Activated CD4-positive, alpha-beta T cell treated with anti-CD3 and anti-CD28 coated beads for 48 hours (primary cell): ENCODE measurements around the gene AGPAT1.

Experiments used
- DNase-seq: peaks from one replicate; pipeline ENCODE4 v3.0.0-alpha.2; 2020

Gene AGPAT1

GRCh38 chr6:32167761-32168262 is 8.1 kb downstream of the AGPAT1 start:
- no peak for DNase-seq

GRCh38 chr6:32167154-32167760 is 8.6 kb downstream of the AGPAT1 start:
- DNase-seq = no peak

DNA sequence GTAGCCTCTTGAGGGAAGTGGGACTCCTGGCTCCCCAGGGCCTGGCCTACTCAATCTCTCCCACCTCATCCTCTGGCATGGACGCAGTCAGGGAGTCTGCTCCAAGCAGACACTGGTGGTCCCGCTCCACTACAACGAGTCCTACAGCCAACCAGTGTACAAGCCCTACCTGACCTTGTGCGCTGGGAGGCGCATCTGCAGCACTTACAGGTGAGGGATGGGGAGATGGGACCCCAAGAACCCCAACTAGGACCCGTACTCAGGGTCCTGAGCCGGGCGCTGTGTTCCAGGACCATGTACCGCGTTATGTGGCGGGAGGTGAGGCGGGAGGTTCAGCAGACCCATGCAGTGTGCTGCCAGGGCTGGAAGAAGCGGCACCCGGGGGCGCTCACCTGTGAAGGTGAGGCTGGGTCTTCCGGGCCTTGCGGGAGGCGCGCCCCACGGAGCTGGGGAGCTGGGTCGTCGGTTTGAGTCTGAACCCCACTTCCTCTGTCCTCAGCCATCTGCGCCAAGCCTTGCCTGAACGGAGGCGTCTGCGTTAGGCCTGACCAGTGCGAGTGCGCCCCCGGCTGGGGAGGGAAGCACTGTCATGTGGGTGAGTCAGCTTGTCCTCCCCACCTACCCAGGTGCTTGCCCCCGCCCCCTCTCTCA is 9.3 kb downstream of the AGPAT1 start:
- no peak for DNase-seq

GRCh38 chr6:32164295-32164694 is 11.6 kb downstream of the AGPAT1 start, which contains the start of gene EGFL8:
TSS of gene EGFL8 (plus strand) at chr6:32164595. CDS start at chr6:32166166, 1,571 bp downstream.
- DNase-seq = no peak

DNA sequence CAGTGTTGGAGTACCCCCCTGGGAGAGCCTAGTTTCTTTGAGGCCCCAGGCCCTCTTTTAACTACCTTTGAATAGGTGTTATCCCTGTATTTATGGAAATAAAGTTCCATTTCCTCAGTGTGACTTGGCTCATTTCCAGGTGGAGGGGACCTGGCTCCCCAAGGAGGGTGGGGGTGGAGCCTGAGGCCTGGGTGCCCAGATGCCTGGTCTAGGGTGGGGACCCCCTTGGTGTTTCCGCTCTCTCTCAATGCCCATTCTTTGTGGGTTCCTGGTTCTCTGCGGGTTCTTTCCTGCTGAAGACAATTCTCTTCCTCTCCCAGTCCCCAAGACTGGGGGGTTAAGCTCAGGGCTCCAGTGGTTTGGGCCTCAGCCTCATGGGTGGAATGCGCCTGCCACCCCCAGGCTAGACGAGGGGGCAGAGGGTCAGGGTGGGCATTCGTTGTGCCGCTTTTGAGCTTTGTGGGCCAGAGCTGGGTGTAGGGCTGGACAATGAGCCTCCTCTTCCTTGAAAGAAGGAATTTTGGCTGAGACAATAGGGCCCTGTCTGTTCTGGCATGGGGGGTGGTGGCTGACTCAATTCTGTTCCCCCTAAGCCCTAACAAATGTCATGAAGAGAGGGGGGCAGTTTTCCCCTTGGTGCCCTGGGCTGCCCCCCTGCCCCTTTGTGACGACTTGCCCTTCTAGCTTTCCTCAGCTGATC is 12.2 kb downstream of the AGPAT1 start:
- no peak for DNase-seq

- no peak for DNase-seq
These were observed 17.8 kb downstream of the AGPAT1 start for GRCh38 chr6:32158052-32158451.

GRCh38 chr6:32156891-32157290 is 19.0 kb downstream of the AGPAT1 start:
- no peak for DNase-seq

DNA sequence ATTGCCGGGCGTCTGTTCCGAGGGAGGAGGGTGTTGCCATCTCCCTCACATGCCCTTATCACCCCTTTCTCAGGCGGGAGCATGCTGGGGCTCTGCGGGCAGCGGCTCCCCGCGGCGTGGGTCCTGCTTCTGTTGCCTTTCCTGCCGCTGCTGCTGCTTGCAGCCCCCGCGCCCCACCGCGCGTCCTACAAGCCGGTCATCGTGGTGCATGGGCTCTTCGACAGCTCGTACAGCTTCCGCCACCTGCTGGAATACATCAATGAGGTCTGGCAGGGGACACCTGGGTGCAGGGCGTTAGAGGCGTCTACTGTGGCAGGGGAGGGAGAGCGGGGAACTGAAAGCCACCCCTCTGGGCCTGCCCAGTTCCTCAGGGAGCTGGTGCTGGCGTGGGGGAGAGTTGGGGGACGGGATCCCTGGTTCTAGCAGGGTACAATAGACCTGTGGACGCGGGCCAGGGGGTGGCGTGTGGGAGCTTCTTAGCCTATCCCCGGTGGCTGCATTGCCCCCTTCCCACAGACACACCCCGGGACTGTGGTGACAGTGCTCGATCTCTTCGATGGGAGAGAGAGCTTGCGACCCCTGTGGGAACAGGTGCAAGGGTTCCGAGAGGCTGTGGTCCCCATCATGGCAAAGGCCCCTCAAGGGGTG is 21.2 kb downstream of the AGPAT1 start:
- peak; percentile 70 for DNase-seq

DNA sequence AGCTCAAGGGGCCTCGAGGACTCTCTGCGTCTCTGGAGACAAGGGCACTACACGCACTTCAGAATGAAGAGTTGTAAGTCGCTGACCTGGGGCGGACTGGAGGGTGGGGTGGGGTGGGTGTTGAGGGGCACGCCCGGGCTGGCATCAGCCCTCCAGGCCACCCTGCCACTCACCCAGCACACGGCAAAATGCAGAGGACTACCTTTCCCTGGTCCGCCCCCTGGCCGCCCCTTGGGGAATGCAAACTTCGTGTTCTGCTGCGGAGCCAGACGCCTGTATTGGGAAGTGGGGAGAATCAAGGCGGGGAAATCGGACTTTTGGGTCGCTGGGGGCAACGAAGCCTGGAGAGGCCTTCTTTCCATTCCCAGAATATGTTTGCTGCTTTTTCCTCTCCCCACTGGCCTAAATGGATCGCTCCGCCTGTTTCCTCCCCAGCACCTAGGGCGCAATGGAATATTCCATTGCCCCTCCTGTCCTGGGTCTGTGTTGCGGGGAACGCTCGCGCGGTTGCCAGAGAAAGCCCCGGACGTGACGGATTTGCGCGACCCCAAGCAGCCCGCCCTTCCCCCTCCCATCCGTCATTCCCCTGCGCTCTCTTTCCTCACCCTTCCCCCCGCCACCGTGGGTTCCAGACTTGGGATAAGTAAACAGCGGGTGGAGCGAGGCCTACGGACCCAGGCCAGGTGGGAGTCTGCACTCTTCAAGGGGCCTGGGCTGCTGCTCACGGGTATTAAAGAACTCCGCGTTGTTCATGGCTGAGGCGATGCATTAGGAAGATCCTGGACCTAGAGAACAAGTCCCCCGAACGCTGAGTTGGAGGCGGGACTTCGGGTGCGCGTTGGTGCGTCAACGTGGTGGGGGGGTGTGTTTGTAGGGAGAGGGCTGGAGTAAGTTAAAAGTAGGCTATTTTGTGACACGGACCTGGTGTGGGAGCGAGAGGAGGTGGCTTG is 22.0 kb downstream of the AGPAT1 start, which contains the start of gene PPT2:
Gene PPT2, plus strand, starts transcription at position 578 of the 950 bp plus-strand sequence. CDS start 454 bp downstream, outside the sequence.
- DNase-seq = peak; percentile 86

DNA sequence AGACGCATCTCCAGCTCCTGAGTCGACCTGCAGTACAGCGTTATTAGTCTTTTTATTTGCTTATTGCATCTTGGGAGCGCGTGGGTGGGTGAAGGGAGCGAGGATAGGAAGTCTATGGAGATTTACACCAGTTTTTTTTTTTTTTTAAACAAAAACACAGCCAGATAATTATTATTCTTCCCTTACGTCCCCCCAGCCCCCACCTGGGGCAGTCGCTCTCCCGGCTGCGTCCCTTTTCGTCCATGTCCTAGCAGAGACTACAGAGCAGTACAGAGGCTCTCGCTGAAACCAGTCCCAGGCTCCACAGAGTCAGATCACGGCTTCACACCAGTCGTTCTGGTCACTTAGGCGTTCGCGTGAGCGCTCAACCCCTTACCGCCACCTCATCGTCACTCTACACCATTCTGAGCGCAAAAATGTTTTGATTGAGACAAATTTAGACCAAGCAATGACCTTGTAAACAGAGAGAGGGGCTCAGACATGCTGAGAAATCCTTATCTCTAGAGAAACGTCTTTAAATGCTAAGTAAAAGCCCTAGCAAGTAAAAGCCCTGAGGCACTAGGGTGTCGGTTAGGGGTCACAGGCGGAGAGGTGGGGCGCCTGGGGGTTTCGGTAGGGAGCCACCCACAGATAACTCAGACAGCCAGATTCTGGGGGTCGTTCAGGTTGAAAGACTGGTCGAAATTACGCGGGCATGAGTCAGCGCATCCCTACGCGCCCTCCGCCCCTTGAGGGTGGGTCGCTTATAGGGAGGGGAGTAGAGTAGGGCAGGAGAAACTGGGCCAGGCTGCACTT is 22.9 kb downstream of the AGPAT1 start:
- no peak for DNase-seq

DNA sequence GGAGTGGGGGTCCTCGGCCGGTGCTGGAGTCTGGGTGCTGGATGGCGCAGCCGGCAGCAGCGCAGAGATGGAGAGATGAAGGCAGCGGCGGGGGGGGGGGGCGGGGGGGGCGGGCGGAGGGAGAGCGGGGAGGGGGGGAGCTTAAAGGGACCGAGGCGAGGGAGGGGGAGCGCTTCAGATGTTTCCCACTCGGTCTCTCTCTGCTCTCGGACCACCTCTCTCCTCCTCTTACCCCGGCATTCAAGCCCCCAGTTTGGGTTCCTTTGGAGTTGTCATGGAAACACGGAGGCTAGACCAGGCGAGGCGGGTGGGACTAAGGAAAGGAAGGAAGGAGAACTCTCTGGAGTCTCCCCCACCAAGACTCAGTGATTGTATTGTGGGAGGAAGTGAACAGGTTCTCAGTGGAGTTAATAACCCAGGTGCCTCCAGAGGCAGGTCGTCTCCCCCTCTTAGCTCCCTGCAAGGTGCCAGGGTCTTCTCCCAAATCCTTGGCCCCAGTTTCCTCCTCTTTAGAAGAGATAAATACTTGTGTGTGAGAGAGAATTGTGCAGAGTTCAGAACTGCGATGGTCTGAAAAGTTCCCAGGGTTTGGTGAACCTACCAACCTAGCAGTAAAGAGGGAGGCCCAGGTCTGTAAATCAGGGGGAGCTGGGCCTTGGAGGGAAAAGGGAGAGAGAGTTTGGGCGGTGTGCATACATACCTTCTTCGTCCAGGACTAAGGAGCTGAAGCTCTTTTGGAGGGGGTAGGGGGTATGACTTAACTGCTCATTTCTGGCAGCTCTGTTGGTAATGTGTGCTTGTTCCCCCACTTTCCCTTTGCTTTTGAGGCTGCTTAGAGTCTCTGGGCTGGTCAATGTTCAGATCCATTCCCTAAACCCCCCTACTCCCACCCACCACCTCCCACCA is 23.8 kb downstream of the AGPAT1 start, which contains the start of gene PRRT1:
Gene PRRT1, minus strand, starts transcription at position 77 of the 906 bp plus-strand sequence. CDS start 112 bp downstream, outside the sequence.
- no peak for DNase-seq

DNA sequence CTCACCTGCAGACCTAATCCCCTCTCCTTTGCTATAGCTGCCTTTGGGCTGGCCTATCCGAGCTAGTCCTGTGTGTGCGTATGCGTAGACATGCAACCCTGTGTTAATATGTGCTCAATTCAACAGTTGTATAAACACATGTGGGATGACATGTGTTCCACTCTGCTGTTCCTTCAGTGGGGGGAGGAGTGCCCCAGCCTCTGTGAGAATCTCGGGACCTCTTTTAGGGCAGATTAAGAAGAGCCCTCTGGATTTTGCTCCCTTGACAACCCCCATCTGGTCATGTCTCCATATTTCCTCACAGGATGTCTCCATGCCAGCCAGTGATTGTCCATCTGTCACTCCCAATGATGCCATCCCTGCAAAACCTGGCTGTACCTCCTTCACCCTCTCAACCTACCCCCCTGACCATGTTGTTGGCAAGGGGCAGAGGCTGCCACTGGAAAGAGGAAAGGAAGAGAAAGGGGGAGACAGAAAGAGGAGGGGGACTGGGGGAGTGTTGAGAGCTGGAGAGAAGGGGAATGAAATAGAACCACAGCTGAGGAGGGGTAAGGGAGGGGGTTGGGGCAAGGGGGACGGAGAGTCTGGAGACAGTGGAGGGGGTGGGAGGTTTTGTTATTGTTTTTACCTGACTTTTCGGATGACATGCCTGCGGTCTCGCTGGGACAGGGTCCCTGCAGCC is 24.6 kb downstream of the AGPAT1 start:
- DNase-seq = no peak

DNA sequence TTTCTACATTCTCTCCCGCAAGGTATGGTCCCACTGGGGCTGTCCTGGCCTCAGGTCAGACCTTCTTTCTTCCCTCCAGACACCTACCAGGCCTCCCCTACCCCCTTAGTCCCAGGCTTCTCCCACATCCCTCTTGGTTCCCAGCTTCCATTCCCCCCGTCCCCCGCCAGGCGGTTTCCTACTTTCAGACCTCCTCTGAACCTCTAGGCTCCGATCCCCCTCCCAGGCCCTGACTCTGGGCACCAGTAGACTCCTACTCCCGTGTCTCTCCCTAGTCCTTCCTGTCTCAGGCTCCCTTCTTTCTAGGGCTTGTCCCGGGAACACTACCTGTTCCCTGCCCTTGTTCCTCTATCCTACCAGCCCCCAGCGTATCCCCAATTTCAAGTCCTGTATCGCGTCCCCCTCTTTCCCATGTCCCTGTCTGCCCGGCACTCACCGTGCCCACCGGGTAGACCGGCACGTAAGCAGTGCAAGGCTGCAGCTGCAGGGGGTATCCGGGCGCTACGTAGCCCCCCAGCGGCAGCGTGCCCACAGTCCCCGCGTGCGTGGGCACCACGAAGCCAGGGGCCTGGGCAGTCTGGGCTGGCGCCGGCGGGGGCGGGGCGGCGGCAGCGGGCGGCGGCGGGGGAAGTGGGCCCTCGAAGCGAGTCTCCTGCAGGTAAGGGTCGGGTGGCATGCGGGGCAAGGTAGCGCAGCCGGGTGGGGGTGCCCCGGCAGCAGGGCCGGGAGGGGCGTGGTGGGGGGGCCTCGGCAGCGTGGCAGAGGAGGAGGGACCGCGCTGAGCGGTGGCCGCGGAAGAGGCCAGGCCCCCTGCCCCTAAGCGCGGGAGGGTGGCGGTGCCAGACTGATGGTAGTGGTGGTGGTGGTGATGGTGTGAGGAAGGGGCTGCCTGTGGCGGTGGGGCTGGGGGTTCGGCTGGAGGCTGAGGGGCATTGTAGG is 25.7 kb downstream of the AGPAT1 start:
- no peak for DNase-seq

GRCh38 chr6:32149092-32149755 is 26.7 kb downstream of the AGPAT1 start:
- no peak for DNase-seq

- peak; percentile 88 for DNase-seq
These were observed 27.4 kb downstream of the AGPAT1 start for GRCh38 chr6:32148289-32149091.

DNA sequence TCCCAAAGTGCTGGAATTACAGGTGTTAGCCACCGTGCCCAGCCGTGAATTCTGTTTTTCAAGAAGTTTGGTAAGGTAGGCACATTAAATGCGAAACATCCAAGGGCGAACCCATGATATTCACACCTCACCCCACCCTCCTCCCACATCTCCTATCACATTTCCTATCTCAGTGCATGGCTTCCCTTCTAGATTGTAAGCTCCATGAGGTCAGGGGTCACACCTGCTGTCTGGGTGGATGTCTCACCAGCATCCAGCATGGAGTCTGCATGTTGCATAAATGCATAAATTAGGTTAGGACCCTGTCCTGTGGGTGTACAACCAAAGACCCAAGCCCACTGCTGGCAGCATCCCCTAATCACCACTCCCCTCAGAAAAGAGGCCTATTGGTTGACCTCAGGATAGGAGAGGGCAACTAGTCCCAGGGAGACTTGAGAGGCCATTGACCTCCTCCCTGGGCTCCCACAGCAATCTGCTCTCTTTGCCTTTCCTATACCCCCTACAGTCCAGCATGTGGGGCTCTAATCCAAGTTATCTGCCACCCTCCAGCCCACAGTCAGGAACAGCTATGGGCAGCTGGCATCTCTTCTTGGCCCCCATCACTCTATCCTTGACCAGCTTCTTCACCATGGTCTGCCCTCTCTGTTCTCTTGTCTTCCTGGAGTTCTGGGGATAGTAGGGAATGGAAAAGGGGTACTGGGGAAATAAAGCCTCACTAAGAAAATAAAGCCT is 28.3 kb downstream of the AGPAT1 start:
- no peak for DNase-seq
